ENCODE measurements around the gene TIMM23B. TPM values are rescaled to one million over a fixed set of nuclear protein-coding genes. Genes with fewer than 3 reads are reported as not detected.
"Not testable (repeated sequence)": the region's sequence is repeated elsewhere in the genome, so short reads cannot be mapped to it uniquely, and the experiment has no call there.

The TIMM23B gene, protein sequence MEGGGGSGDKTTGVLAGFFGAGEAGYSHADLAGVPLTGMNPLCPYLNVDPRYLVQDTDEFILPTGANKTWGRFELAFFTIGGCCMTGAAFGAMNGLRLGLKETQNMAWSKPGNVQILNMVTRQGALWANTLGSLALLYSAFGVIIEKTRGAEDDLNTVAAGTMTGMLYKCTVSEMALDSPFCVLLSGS
- 10 to 100 TPM; 17.9 to 30.6 (median 24.2) TPM for total RNA-seq
- polyA plus RNA-seq: 1 to 10 TPM; 3.2 to 8.5 (median 3.8) TPM
- long read RNA-seq, donor 1, partial matches to known transcripts: 0 of 4 reads
- long read RNA-seq, donor 1, other reads (novel, unspliced or antisense): 0 of 4 reads
- long read RNA-seq, donor 2, partial matches to known transcripts: 0 of 1 reads
- long read RNA-seq, donor 2, other reads (novel, unspliced or antisense): 0 of 1 reads

DNA sequence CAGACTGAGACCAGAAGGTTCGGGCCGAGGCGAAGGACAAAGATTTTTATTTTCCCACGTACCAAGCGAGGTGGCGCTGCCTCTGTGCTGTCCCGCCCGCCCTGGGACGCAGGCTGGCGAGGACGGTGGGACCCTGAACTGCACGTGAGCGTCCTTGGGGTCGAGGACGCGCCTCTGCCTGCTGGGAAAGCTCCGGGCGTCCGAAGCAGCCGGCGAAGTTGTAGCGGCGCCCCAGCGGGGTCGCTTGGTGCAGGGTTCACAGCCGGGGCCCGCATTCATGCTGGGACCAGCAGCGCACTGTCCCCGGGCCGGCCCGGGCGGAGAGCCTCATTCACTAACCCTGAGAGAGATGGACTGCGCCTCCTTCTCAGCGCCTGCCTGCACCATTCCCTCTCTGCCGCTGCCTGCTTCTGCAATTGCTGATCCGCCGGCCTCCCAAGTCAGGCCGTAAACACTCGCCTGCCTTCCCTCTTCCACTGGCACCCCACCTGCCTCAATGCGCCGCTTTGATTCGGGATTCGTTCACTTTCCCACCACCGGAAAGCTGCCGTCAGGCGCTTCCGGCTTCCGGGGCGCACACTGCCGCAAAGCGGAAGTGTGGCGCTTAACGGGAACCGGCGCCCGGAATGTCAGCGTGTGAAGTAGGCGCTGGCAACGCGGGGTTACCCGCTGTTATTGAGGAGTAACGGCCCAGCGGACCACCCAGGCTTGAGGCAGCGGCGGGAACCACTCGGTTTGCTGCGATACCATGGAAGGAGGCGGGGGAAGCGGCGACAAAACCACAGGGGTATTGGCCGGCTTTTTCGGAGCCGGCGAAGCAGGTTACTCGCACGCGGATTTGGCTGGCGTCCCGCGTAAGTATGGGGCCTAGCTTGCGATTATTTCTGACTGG, at the start of gene TIMM23B, which contains the start of gene PARG:
TIMM23B (plus strand) TSS at position 607 of the 892 bp plus-strand sequence; CDS start at position 749, 142 bp downstream.
PARG (minus strand) TSS at position 581 of the 892 bp plus-strand sequence; CDS start at position 279, 302 bp downstream.
- Histone ChIP-seq H3K27ac (peak within 1 kb of the TSS; percentile 56 to 87 (median 84)), H3K36me3 (peaks cover 0 to 13% (median 0%) of the 10 kb centered on the region in 6 donors), H3K4me3 (peak within 1 kb of the TSS; percentile 73 to 97 (median 92)), H3K4me1 (peaks cover 4 to 39% (median 26%) of the 10 kb centered on the region in 6 donors)
- H3K27me3 ChIP-seq (replicated peaks in 1 of 7); H3K9me3 ChIP-seq; intact Hi-C loops (cut with DNase I; ENCODE audit: low total_unique reads): not testable (repeated sequence)
- peak; percentile 87 to 92 (median 90) for TF ChIP-seq POLR2AphosphoS5 (IDR thresholded peaks at IDR 0.05)
- TF ChIP-seq, protein P1, sequence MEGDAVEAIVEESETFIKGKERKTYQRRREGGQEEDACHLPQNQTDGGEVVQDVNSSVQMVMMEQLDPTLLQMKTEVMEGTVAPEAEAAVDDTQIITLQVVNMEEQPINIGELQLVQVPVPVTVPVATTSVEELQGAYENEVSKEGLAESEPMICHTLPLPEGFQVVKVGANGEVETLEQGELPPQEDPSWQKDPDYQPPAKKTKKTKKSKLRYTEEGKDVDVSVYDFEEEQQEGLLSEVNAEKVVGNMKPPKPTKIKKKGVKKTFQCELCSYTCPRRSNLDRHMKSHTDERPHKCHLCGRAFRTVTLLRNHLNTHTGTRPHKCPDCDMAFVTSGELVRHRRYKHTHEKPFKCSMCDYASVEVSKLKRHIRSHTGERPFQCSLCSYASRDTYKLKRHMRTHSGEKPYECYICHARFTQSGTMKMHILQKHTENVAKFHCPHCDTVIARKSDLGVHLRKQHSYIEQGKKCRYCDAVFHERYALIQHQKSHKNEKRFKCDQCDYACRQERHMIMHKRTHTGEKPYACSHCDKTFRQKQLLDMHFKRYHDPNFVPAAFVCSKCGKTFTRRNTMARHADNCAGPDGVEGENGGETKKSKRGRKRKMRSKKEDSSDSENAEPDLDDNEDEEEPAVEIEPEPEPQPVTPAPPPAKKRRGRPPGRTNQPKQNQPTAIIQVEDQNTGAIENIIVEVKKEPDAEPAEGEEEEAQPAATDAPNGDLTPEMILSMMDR (IDR thresholded peaks at IDR 0.05 in 8 of 11, conservative IDR thresholded peaks at IDR 0.05 in 3 of 11): peak in 1 of 11 experiments; percentile 10
- 0 to 1% (median 0%) methylated on average over 57 to 81 of the region's 81 CpGs for WGBS, 5 donors
- peak; percentile 95 for DNase-seq

DNA sequence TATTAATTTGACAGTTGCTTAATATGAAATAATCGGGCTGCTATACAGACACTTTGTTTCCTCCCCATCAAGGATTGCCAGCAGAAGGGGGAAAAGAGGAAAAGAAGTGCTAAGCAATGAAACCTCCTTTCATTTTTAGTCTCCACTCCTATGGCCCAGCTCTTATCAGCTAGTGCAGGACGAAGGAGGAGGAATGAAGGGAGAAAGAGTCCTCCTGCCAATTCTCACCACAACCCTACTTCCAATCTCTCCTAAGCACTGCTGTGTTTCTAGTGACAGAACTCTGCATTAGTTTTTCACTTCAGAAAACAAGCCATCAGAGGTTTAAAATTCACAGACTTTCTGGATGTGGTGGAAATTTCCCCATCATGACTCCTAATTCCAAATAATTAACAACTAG, 41.9 kb upstream of the TIMM23B start:
- H3K27me3 ChIP-seq (replicated peaks in 1 of 7); H3K27ac ChIP-seq; H3K4me3 ChIP-seq; DNase-seq; H3K4me1 ChIP-seq; intact Hi-C loops (cut with DNase I; ENCODE audit: low total_unique reads): not testable (repeated sequence)
- Histone ChIP-seq H3K9me3 (peaks cover 3 to 13% (median 12%) of the 10 kb centered on the region in 8 donors), H3K36me3 (peaks cover 0 to 24% (median 0%) of the 10 kb centered on the region in 6 donors)
- 43 to 93% (median 83%) methylated on average over 1 to 2 of the region's 2 CpGs for WGBS, 5 donors

DNA sequence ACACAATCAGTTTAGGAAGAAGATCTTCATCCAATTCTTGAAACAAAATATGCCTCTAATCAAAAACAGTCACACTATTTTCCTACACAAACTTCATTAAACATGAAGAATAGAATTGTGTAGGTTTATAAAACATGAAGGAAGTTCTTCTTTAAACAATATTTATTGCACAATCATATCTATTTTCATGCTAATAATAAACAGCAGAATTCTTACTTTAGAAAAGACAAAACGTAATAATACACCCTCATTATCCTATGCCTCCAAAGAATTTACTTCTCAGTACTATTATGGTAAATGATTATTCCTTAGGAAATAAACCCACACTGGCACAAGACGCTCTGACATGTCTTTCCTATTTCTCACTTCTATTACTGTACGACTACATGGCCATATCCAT, 41.4 kb upstream of the TIMM23B start:
- H3K4me3 ChIP-seq; H3K27me3 ChIP-seq (replicated peaks in 1 of 7); intact Hi-C loops (cut with DNase I; ENCODE audit: low total_unique reads); H3K27ac ChIP-seq; DNase-seq; H3K4me1 ChIP-seq; H3K9me3 ChIP-seq: not testable (repeated sequence)
- peaks cover 0 to 21% (median 0%) of the 10 kb centered on the region in 6 donors for H3K36me3 ChIP-seq
- 87 to 96% (median 92%) methylated on average over 2 to 3 of the region's 3 CpGs for WGBS, 5 donors

DNA sequence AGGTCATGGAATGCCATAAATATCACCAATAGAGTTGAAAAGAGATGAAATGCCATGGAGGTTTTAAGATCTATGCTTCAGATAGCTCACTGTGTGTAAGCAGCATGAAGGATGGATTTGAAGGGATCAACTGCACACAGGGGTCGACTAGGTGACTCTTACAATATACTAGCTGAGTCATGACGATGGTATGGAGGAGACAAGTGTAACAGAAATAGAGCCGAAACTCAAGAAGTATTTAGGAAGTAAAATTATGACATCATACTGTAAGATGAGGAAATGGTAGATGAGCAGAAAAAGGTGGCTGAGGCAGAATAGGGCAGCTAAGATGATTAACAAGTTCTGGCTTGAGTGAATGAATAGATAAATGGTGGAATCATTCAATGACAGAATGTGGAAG, 38.0 kb upstream of the TIMM23B start:
- intact Hi-C loops (cut with DNase I; ENCODE audit: low total_unique reads); H3K9me3 ChIP-seq; H3K4me3 ChIP-seq; H3K27ac ChIP-seq; DNase-seq; H3K4me1 ChIP-seq; H3K27me3 ChIP-seq (replicated peaks in 1 of 7): not testable (repeated sequence)
- WGBS, 5 donors: 65 to 92% (median 85%) methylated on average over 3 of the region's 3 CpGs
- peaks cover 0 to 13% (median 0%) of the 10 kb centered on the region in 6 donors for H3K36me3 ChIP-seq

DNA sequence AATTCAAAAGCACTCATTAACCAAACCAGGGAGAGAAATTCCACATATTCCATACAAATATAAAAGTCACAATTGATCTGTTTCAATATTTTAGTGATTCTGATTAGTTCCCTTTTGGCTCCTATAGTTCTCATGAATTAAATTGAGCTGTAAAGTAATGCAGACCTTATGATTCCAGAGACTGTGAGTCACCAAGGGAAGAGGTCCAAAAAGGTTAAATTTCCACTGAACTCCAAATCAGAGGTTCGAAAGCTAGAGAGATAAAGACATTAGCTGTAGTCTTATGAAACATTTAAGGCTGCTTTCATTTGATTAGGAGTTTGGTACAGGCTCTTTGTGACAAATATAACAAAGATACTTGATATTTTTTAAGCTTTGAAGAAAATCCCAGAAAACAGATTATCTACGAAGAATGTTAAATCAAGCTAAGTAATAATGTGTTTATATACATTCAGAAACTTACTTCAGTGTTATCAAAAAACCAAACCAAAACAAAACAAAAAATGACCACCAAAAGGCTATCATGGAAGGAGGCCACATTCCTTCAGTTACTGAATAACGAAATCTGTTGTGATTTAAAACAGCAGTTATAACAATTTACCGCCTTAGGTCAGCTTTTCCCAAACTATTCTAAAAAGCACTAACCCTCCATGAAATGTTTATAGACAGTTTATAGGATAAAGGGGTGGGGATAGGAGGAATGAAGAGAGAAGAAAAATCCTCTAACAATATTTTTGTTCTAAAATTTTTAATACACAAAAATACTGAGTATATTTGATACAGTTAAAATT, 33.4 kb upstream of the TIMM23B start:
- H3K4me1 ChIP-seq; H3K27me3 ChIP-seq (replicated peaks in 1 of 7); DNase-seq; H3K4me3 ChIP-seq; intact Hi-C loops (cut with DNase I; ENCODE audit: low total_unique reads); H3K27ac ChIP-seq; H3K9me3 ChIP-seq: not testable (repeated sequence)
- H3K36me3 ChIP-seq: peaks cover 0 to 31% (median 8%) of the 10 kb centered on the region in 6 donors
- 93 to 97% (median 96%) methylated on average over 4 of the region's 4 CpGs for WGBS, 5 donors

DNA sequence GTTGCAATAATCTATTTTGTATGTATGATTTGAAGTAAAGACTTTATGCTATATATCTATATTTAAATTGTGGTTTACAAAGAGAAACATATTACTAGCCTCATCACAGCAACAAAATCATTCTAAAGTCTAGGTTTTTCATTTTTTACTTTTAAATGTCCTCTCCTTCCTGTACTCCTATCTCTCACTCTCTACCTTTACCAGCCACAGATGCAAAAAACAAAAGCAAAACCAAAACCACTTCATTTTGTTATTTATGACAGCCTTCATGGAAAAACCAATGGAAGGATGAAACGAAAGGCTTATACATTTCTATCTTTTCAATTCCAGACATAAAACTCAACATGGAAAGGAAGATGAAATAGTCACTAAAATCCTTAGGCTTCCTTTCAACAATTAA, 31.6 kb upstream of the TIMM23B start:
- H3K4me1 ChIP-seq; intact Hi-C loops (cut with DNase I; ENCODE audit: low total_unique reads); DNase-seq; H3K27me3 ChIP-seq (replicated peaks in 1 of 7); H3K27ac ChIP-seq; H3K9me3 ChIP-seq; H3K4me3 ChIP-seq: not testable (repeated sequence)
- WGBS, 5 donors: no CpG with 5 or more reads among the region's 1 CpG
- peaks cover 0 to 45% (median 10%) of the 10 kb centered on the region in 6 donors for H3K36me3 ChIP-seq

DNA sequence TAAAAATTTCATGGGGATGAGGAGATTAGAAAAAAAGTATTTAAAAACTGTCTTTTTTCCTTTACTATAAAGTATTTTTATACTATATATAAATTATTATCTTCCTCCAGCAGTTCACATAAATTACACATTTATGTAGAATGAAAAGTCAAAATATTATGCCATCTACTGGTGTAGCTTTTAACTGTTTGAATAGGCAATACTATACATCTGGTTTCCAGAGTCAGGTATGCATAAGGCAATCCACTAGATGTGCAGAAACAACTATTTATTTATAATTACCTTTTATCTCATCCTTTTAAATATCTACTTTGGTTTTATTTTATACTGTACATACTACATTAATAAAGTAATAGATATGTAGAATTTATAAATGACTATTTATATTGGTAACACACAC, 25.4 kb upstream of the TIMM23B start:
- H3K27ac ChIP-seq; DNase-seq; intact Hi-C loops (cut with DNase I; ENCODE audit: low total_unique reads); H3K9me3 ChIP-seq; H3K4me3 ChIP-seq; H3K27me3 ChIP-seq (replicated peaks in 1 of 7); H3K4me1 ChIP-seq: not testable (repeated sequence)
- H3K36me3 ChIP-seq: peaks cover 0 to 77% (median 15%) of the 10 kb centered on the region in 6 donors

DNA sequence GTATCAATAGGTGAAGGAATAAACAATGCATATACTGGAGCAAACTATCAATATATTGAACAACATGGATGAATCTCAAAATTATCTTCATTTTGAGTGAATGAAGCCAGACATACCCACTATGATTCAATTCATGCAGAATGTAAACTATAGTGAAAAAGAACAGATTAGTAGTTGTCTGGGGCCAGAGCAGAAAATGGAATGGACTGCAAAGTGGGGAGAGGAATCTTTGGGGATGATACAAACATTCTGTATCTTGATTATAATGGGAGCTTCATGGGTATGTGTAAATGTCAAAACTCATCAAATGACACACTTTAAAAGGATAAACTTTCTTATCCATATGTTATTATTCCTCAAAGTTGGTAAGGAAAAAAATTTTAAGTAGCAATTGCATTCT, 23.9 kb upstream of the TIMM23B start:
- H3K27ac ChIP-seq: not testable (repeated sequence)

DNA sequence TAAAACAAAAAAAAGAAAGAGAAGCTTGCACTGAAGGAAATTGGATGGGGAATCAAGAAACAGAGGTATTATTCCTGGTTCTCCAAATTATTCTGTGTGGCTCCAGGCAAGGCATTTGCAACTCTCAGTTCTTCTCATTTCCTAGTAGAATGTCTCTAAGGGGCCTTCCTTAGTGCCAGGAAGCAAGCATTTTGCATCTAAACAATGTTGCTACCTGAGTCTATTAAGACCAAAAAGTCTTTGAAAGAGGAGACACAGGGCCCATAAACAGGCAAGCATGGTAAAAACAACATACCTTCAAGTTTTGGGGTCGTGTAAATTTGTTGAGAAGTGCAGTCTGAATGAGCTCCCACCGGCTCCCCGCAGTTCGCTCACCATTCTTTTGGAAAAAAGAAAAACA, 19.8 kb upstream of the TIMM23B start:
- H3K4me1 ChIP-seq; H3K27me3 ChIP-seq (replicated peaks in 1 of 7); intact Hi-C loops (cut with DNase I; ENCODE audit: low total_unique reads); H3K9me3 ChIP-seq; H3K4me3 ChIP-seq; H3K27ac ChIP-seq; DNase-seq: not testable (repeated sequence)
- WGBS, 5 donors: 86 to 95% (median 91%) methylated on average over 4 of the region's 4 CpGs
- H3K36me3 ChIP-seq: peaks cover 0 to 56% (median 12%) of the 10 kb centered on the region in 6 donors

More for the DNA sequence above, 23.9 kb upstream of the TIMM23B start:
- DNase-seq; H3K4me1 ChIP-seq; H3K4me3 ChIP-seq; H3K9me3 ChIP-seq; intact Hi-C loops (cut with DNase I; ENCODE audit: low total_unique reads); H3K27me3 ChIP-seq (replicated peaks in 1 of 7): not testable (repeated sequence)
- H3K36me3 ChIP-seq: peaks cover 0 to 74% (median 15%) of the 10 kb centered on the region in 6 donors

Measured in spleen (tissue), 13 donors.